Stimulated activated CD8-positive, alpha-beta memory T cell treated with anti-CD3 and anti-CD28 coated beads, Interleukin-2, amount 100 ng/mL, for 1 hour (primary cell): ENCODE results near the gene COPS8.
A peak's percentile ranks its signal among the peaks of the same experiment; 100 is the strongest.

Experiments
- DNase-seq, 2 donors: peaks; one replicate each; pipeline ENCODE4 v3.0.0-alpha.2; 2020; ENCODE audit warnings: low read depth in 2 of 2

The COPS8 gene

DNA sequence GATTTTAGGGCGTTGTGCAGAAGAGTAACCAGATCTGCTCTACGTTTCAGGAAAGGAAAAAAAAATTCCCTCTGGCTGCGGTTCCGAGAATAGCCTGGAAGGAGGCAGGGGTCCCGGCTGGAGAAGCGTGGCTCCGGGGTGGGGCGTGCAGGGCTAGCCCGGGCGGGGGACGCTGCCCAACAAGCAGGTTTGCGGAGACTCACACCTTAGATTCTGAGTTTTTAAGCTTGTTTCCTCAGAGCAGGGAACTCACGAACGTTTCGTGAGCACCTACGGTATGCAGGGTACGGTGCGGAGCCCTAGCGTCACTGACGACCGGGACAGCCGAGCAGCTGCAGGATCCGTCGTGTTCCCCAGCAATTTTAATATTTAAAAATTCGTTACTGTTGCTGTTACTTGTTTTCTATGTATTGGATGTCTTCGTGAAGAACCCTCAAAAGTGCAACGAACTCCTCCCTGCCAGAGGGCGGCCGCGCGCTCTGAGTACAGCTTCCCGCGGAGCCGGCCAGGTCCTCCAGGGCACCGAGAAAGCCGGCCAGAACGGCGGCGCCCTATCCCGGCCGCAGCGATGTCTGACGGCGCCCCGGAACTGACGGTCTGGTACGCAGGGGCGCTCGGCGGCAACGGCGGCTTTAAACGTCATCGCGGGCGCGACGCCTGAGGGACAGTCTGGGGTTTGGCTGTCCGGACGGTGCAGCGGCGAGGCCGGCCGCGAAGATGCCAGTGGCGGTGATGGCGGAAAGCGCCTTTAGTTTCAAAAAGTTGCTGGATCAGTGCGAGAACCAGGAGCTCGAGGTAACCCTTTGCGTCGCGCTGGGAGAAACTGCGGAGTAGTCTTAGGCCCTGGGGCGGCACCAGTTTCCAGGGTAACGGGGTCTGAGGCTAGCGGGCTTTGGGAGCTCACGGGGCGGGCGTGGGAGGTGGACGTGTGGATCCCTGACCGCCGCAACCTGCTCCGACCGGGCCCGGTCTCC, at the start of gene COPS8:
TSS of gene COPS8 (plus strand) at position 642 of the 974 bp plus-strand sequence. CDS start at position 718, 76 bp downstream.
- DNase-seq, result peak; percentile 77 to 81

DNA sequence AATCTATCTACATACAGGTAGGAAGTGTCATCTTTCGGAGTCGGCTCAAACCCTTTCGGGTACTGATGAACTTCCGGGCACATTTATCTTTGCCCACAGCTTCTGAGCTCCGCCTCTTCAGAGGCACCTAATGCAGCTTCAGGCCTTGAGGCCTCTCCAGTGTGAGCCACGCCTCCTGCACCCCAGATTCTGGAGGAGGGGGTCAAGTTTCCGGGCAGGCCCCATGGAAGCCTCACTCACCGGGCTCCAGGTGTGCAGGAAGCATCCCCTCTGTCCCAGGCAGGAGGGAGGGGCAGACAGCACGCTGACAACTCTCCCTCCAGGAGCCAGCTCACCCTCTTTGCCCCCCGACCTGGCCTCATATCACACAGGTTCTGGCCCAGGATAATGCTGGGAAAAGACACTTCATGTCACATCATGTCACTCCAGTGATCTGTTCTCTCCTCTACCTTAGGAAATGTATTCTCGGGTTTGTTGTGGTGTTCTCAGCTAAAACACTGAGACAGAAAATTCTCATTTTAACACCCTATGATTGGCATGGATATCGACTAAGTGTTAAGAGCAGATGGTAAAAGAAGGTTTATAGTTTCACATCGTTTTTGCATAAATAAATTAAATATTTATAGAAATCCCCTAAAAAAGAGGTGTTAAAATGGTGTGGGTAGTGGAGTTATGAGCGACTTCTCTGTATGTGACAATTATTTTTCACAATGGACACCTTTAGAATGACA, 46.2 kb upstream of the COPS8 start:
- DNase-seq, result no peak

GRCh38 chr2:237041231-237041630, 44.5 kb upstream of the COPS8 start:
- no peak for DNase-seq

DNA sequence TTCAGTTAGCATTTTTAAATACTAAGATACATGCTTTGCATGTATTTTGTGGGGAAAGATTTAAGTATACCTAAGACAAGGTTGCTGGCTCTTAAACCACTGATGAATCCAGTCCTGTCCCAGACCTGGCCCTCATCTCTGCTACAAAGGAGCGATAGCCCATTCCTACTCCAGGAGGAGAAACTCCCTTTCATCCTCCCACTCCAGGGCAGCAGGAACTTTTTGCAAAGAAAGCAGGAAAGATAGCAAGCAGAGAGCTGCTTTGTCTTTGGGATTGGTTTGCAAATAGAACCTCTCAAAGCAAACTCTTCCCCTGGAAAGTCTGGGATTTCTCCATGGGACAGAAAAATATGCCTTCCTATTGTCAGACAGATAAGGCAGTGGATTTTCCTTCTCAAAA, 43.6 kb upstream of the COPS8 start:
- DNase-seq, result no peak

- DNase-seq, result no peak
Measured at GRCh38 chr2:237043866-237044265, 41.8 kb upstream of the COPS8 start.

- DNase-seq, result no peak
Measured at GRCh38 chr2:237044281-237044680, 41.4 kb upstream of the COPS8 start.

- DNase-seq, result no peak
Measured at GRCh38 chr2:237045449-237045848, 40.2 kb upstream of the COPS8 start.

- DNase-seq, result no peak
Measured at GRCh38 chr2:237048595-237048994, 37.1 kb upstream of the COPS8 start.

DNA sequence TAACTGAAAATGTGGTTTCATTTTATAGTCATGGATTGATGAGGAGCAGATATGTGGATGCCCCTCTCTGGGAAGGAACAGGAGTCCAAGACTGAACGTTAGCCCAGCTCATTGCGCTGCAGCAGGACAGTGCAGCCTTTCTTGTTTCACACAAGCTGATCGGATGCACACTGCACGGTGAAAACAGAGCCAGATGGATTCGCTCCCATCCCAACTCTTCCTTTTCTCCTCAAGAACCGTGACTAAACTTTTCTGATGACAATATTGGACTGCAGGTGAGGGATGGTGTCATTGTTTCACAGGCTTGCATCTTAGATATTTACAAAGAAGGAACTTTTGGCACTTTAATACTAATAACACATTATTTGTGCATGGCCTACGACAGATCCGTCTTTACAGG, 33.8 kb upstream of the COPS8 start:
- no peak for DNase-seq

GRCh38 chr2:237053066-237053465, 32.6 kb upstream of the COPS8 start:
- DNase-seq, result no peak

GRCh38 chr2:237055386-237056100, 30.1 kb upstream of the COPS8 start:
- DNase-seq, result no peak

GRCh38 chr2:237056287-237056875, 29.3 kb upstream of the COPS8 start:
- DNase-seq, result no peak

DNA sequence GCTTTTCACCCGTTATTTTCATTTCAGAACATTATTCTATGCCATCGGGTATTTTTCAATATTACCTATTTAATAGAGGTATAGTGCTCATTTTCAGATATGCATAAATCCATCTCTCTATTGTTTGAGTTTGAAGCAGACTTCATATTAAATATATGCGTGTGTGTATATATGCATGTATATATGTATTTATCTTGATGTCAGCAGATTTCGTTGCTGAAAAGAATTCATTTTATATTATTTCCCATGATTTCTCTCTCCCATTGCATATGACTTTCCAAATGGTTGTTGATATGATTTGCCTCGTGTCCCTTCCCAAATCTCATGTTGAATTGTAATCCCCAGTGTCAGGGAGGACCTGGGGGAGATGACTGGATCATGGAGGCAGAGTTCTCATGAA, 28.6 kb upstream of the COPS8 start:
- DNase-seq, result no peak

- DNase-seq, result no peak
Measured at GRCh38 chr2:237057893-237058300, 27.8 kb upstream of the COPS8 start.

DNA sequence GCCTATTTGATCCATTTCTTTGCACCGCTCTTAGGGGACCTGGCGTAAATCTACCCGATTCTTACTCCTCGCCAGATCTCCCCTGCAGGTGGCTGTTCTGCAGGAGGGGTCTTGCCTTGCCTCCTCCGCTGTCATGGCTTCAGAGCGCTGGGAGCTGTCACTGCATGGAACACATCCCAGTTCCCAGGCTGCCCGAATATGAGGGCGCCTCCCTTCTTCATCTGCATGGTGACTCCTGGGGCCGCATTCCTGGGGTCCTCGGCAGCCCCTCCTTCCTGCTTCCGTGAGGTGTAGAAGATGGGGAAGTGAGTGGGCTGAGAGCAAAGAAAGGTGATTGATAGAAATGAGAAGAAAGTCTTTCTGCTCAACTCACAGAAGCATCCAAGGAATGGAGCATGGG, 27.3 kb upstream of the COPS8 start:
- DNase-seq, result no peak

GRCh38 chr2:237059155-237059875, 26.4 kb upstream of the COPS8 start:
- DNase-seq, result no peak

DNA sequence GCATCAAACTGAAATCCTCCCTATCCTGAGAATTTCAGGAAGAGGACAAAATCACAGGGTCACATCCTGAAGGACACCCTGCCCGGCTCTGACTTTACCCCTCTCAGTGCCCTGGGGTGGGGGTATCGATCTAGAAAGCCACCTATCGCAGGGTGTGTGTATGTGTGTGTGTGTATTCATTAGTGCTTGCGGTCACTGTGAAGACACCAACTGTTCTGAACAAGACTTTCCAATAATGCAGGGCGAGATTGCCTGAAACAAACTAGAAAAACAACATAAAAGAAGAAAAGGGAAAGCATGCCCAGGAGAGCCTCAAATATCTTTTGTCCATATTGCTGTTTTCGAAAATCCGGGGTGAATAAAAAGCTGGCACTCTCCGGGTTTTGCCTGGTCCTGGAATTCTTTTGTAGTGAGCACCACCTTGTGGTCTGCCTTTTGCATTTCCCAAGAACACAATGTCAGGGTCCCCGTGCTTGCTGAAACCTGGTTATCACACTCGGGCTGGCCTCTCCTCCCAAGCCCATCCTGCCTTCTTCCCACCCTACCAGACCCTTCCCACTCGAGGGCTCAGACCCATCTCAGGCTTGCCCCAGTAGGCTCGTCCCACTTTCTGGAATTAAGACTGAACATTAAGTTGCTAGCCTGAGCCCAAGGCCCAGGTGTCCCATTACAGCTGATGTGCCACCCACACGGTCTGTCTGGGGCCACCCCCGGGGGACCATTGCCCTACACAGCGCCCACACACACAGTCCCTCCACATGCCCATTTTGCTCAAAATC, 25.0 kb upstream of the COPS8 start:
- no peak for DNase-seq

GRCh38 chr2:237061356-237061755, 24.3 kb upstream of the COPS8 start:
- no peak for DNase-seq

- DNase-seq, result no peak
Measured at GRCh38 chr2:237062585-237062984, 23.1 kb upstream of the COPS8 start.
